ENCODE measurements around the gene LIPN.

DNA sequence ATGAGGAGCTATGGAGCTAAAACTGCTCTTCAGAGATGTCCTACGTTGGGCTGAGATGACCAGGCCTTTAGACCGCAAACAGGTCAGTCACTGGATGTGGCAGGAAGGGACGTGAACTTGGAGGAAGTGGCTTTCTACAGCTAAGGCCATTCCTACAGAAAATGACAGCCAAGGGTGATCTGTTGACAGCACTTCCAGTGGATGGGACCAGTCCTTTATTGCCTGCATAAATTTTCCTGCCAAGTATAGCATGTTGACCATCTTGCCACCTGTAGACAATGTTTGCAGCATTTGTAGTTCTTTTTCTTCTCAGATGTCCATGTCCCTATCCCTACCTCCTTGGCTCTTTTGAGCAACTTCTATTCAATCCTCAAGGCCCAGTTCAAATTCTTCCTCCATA lies 46.1 kb downstream of the LIPN start:
- TF ChIP-seq, protein P1, sequence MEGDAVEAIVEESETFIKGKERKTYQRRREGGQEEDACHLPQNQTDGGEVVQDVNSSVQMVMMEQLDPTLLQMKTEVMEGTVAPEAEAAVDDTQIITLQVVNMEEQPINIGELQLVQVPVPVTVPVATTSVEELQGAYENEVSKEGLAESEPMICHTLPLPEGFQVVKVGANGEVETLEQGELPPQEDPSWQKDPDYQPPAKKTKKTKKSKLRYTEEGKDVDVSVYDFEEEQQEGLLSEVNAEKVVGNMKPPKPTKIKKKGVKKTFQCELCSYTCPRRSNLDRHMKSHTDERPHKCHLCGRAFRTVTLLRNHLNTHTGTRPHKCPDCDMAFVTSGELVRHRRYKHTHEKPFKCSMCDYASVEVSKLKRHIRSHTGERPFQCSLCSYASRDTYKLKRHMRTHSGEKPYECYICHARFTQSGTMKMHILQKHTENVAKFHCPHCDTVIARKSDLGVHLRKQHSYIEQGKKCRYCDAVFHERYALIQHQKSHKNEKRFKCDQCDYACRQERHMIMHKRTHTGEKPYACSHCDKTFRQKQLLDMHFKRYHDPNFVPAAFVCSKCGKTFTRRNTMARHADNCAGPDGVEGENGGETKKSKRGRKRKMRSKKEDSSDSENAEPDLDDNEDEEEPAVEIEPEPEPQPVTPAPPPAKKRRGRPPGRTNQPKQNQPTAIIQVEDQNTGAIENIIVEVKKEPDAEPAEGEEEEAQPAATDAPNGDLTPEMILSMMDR (IDR thresholded peaks at IDR 0.05; ENCODE audit: low read depth, low read length, missing input control), result no peak
- no peak for TF ChIP-seq TAF1 (conservative IDR thresholded peaks at IDR 0.05)
- TF ChIP-seq, protein P2, sequence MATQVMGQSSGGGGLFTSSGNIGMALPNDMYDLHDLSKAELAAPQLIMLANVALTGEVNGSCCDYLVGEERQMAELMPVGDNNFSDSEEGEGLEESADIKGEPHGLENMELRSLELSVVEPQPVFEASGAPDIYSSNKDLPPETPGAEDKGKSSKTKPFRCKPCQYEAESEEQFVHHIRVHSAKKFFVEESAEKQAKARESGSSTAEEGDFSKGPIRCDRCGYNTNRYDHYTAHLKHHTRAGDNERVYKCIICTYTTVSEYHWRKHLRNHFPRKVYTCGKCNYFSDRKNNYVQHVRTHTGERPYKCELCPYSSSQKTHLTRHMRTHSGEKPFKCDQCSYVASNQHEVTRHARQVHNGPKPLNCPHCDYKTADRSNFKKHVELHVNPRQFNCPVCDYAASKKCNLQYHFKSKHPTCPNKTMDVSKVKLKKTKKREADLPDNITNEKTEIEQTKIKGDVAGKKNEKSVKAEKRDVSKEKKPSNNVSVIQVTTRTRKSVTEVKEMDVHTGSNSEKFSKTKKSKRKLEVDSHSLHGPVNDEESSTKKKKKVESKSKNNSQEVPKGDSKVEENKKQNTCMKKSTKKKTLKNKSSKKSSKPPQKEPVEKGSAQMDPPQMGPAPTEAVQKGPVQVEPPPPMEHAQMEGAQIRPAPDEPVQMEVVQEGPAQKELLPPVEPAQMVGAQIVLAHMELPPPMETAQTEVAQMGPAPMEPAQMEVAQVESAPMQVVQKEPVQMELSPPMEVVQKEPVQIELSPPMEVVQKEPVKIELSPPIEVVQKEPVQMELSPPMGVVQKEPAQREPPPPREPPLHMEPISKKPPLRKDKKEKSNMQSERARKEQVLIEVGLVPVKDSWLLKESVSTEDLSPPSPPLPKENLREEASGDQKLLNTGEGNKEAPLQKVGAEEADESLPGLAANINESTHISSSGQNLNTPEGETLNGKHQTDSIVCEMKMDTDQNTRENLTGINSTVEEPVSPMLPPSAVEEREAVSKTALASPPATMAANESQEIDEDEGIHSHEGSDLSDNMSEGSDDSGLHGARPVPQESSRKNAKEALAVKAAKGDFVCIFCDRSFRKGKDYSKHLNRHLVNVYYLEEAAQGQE (IDR thresholded peaks at IDR 0.05), result no peak
- TF ChIP-seq YY1 (IDR thresholded peaks at IDR 0.05), result no peak
